H1 (cell line): ENCODE measurements around the gene WDR27. TPM values are rescaled to one million over a fixed set of nuclear protein-coding genes. Genes with fewer than 3 reads are reported as not detected.

ENCODE experiments used
- CTCF ChIA-PET: fragments of 300-600 bp; sonication (Branson Sonifier 250); formaldehyde crosslinking; loops from one replicate; lab custom pipeline; 2021; ENCODE audit not compliant: partially characterized antibody; lab: Charles Lee
- POLR2A ChIA-PET: fragments of 300-600 bp; sonication (Branson Sonifier 250); formaldehyde crosslinking; loops from one replicate; lab custom pipeline; 2021; ENCODE audit warnings: inconsistent platforms; ENCODE audit not compliant: partially characterized antibody; lab: Charles Lee
- DNase-seq, 2 experiments: peaks; one replicate each; pipeline versions ENCODE4 v3.0.0 to v3.0.0-alpha.2; 2010 to 2022; ENCODE audit warnings: low spot score in 2 of 2, low read depth in 1 of 2, mixed read lengths in 1 of 2
- FAIRE-seq: peaks from 2 replicates; lab custom pipeline; 2011; peaks lifted over from hg19 to GRCh38; lab: Jason Lieb, UNC
- H2AFZ ChIP-seq: 2 replicates; pipeline ENCODE4 v1.8.1; 2012; ENCODE audit warnings: low read length, inconsistent platforms
- H2AK5ac ChIP-seq: 2 replicates; pipeline ENCODE4 v1.6.1; 2013; ENCODE audit warnings: low read depth, low read length
- H2BK120ac ChIP-seq: replicated peaks from 2 replicates; pipeline ENCODE3; 2013; ENCODE audit warnings: low read depth, low read length, inconsistent platforms
- H2BK12ac ChIP-seq: 2 replicates; pipeline ENCODE4 v1.6.1; 2013; ENCODE audit warnings: low read depth, low read length
- H2BK15ac ChIP-seq: 2 replicates; pipeline ENCODE4 v1.6.1; 2013; ENCODE audit warnings: low read length
- H2BK20ac ChIP-seq: 2 replicates; pipeline ENCODE4 v1.6.1; 2013; ENCODE audit warnings: low read length
- H2BK5ac ChIP-seq: 2 replicates; pipeline ENCODE4 v1.6.1; 2013; ENCODE audit warnings: low read depth, low read length
- H3K14ac ChIP-seq: 2 replicates; pipeline ENCODE4 v1.6.1; 2013; ENCODE audit warnings: inconsistent platforms; ENCODE audit not compliant: insufficient read length
- H3K18ac ChIP-seq: 2 replicates; pipeline ENCODE4 v1.6.1; 2013; ENCODE audit warnings: low read length; ENCODE audit errors: extremely low read depth
- H3K23ac ChIP-seq: 2 replicates; pipeline ENCODE4 v1.6.1; 2013; ENCODE audit warnings: inconsistent platforms; ENCODE audit not compliant: insufficient read length
- H3K23me2 ChIP-seq: 2 replicates; pipeline ENCODE4 v1.6.1; 2013; ENCODE audit warnings: low read depth, low read length
- H3K27ac ChIP-seq: 2 replicates; pipeline ENCODE4 v1.6.1; 2011; ENCODE audit warnings: low read depth, low read length, inconsistent platforms
- H3K27me3 ChIP-seq, 4 experiments: replicated peaks in 1 of 4; 1 replicate in 1 of 4; 2 replicates in 3 of 4; pipeline versions ENCODE4 v1.6.1 to v1.8.1; 2011 to 2013; ENCODE audit warnings: low read length in 3 of 4, mild to moderate bottlenecking in 3 of 4, inconsistent platforms in 2 of 4, mixed read lengths in 2 of 4, moderate library complexity in 1 of 4; ENCODE audit not compliant: control insufficient read depth in 3 of 4, insufficient read depth in 3 of 4; ENCODE audit errors: extremely low read depth in 1 of 4
- H3K36me3 ChIP-seq, 4 experiments: 2 replicates each; pipeline versions ENCODE4 v1.6.1 to v1.8.1; 2011 to 2013; ENCODE audit warnings: mild to moderate bottlenecking in 4 of 4, low read length in 3 of 4, moderate library complexity in 2 of 4, control low read depth in 1 of 4, inconsistent platforms in 1 of 4; ENCODE audit not compliant: insufficient read depth in 4 of 4, control insufficient read depth in 2 of 4
- H3K4ac ChIP-seq: replicated peaks from 2 replicates; pipeline ENCODE3; 2013; ENCODE audit warnings: low read length, low read depth, mixed read lengths, inconsistent platforms; ENCODE audit not compliant: insufficient read length
- H3K4me1 ChIP-seq, 4 experiments: replicated peaks in 1 of 4; 1 replicate in 1 of 4; 2 replicates in 3 of 4; pipeline versions ENCODE4 v1.6.1 to v1.8.1; 2011 to 2013; ENCODE audit warnings: low read length in 3 of 4, inconsistent platforms in 2 of 4, mixed read lengths in 1 of 4; ENCODE audit not compliant: insufficient read depth in 4 of 4, control insufficient read depth in 3 of 4
- H3K4me2 ChIP-seq, 2 experiments: 2 replicates each; pipeline versions ENCODE4 v1.6.1 to v1.8.1; 2011 to 2013; ENCODE audit warnings: low read depth in 2 of 2, low read length in 2 of 2, control low read depth in 1 of 2, inconsistent platforms in 1 of 2, mild to moderate bottlenecking in 1 of 2; ENCODE audit not compliant: insufficient read depth in 1 of 2
- H3K4me3 ChIP-seq, 4 experiments: fragments of 200-600, 300-600 bp in 1 of 4; sonication (generic), shearing (Covaris generic), sonication (Bioruptor Twin) in 1 of 4; 2 replicates each; pipeline versions ENCODE4 v1.5.1 to v1.8.1; 2011 to 2016; ENCODE audit warnings: low read length in 4 of 4, low read depth in 3 of 4, control low read depth in 2 of 4, inconsistent platforms in 2 of 4, mild to moderate bottlenecking in 2 of 4, mixed read lengths in 1 of 4, moderate library complexity in 1 of 4; ENCODE audit not compliant: insufficient read depth in 2 of 4; ENCODE audit errors: extremely low read depth in 1 of 4
- H3K56ac ChIP-seq: replicated peaks from 2 replicates; pipeline ENCODE3; 2013; ENCODE audit warnings: low read depth, mild to moderate bottlenecking, mixed read lengths, low read length, inconsistent platforms; ENCODE audit not compliant: insufficient read length
- H3K79me1 ChIP-seq: 2 replicates; pipeline ENCODE4 v1.6.1; 2013; ENCODE audit warnings: low read depth, low read length, control low read depth
- H3K79me2 ChIP-seq, 2 experiments: 2 replicates each; pipeline versions ENCODE4 v1.6.1 to v1.8.1; 2012 to 2013; ENCODE audit warnings: low read length in 2 of 2, mild to moderate bottlenecking in 2 of 2, inconsistent platforms in 1 of 2; ENCODE audit not compliant: insufficient read depth in 2 of 2, control insufficient read depth in 1 of 2
- H3K9ac ChIP-seq, 4 experiments: replicated peaks in 1 of 4; 1 replicate in 1 of 4; 2 replicates in 3 of 4; pipeline versions ENCODE4 v1.6.1 to v1.8.1; 2011 to 2013; ENCODE audit warnings: low read depth in 3 of 4, low read length in 3 of 4, control low read depth in 2 of 4, mild to moderate bottlenecking in 2 of 4, moderate library complexity in 2 of 4, inconsistent platforms in 1 of 4; ENCODE audit errors: extremely low read depth in 1 of 4
- H3K9me3 ChIP-seq, 2 experiments: 2 replicates each; pipeline versions ENCODE4 v1.6.1 to v1.8.1; 2012 to 2013; ENCODE audit warnings: mild to moderate bottlenecking in 2 of 2, moderate library complexity in 2 of 2, control low read depth in 1 of 2, inconsistent platforms in 1 of 2, low read depth in 1 of 2, low read length in 1 of 2, mixed read lengths in 1 of 2; ENCODE audit not compliant: insufficient read depth in 2 of 2
- H4K20me1 ChIP-seq, 2 experiments: replicated peaks in 1 of 2; 2 replicates each; pipeline versions ENCODE3 to v1.8.1; 2011 to 2013; ENCODE audit warnings: inconsistent platforms in 2 of 2, low read length in 2 of 2, mild to moderate bottlenecking in 1 of 2; ENCODE audit not compliant: insufficient read depth in 2 of 2, control insufficient read depth in 1 of 2
- H4K5ac ChIP-seq: 2 replicates; pipeline ENCODE4 v1.6.1; 2013; ENCODE audit warnings: low read length, low read depth, mixed read lengths, inconsistent platforms; ENCODE audit not compliant: insufficient read length
- H4K8ac ChIP-seq: 2 replicates; pipeline ENCODE4 v1.8.0; 2013; ENCODE audit warnings: mild to moderate bottlenecking, moderate library complexity, low read length, inconsistent platforms; ENCODE audit not compliant: insufficient read depth; ENCODE audit errors: extremely low read depth
- H4K91ac ChIP-seq: replicated peaks from 2 replicates; pipeline ENCODE3; 2013; ENCODE audit warnings: low read length, mixed read lengths, inconsistent platforms; ENCODE audit not compliant: insufficient read length
- CHD2 ChIP-seq: IDR thresholded peaks from 2 replicates; pipeline ENCODE4 v1.6.1; 2012; ENCODE audit warnings: low read length, improper control_type of control experiment
- CTCF ChIP-seq, 3 experiments: IDR thresholded peaks; 1 replicate in 2 of 3; 2 replicates in 1 of 3; pipeline versions ENCODE4 v1.5.1 to v1.6.1; 2011; ENCODE audit warnings: low read length in 3 of 3, mild to moderate bottlenecking in 3 of 3, inconsistent platforms in 2 of 3, low read depth in 1 of 3, moderate library complexity in 1 of 3; ENCODE audit not compliant: insufficient read depth in 1 of 3; ENCODE audit errors: control extremely low read depth in 1 of 3
- HDAC2 ChIP-seq, 2 experiments: fragments of 300-600 bp in 1 of 2; sonication (generic) in 1 of 2; IDR thresholded peaks; 2 replicates each; pipeline ENCODE4 v1.6.1; 2011 to 2012; ENCODE audit warnings: low read depth in 2 of 2, low read length in 2 of 2, mild to moderate bottlenecking in 2 of 2, moderate library complexity in 2 of 2, borderline replicate concordance in 1 of 2, inconsistent platforms in 1 of 2
- HDAC6 ChIP-seq: IDR thresholded peaks from one replicate; pipeline ENCODE4 v1.7.1; 2012; ENCODE audit warnings: low read depth, mild to moderate bottlenecking, inconsistent platforms, low read length, moderate library complexity
- JUN ChIP-seq: IDR thresholded peaks from 2 replicates; pipeline ENCODE4 v1.6.1; 2011; ENCODE audit warnings: low read depth, mild to moderate bottlenecking, improper control_type of control experiment, low read length
- POU5F1 ChIP-seq: IDR thresholded peaks from 2 replicates; pipeline ENCODE4 v1.6.1; 2011; ENCODE audit warnings: low read depth, mild to moderate bottlenecking, low read length, moderate library complexity
- RBBP5 ChIP-seq: IDR thresholded peaks from 2 replicates; pipeline ENCODE4 v1.7.1; 2012; ENCODE audit warnings: low read depth, mild to moderate bottlenecking, inconsistent platforms, low read length, moderate library complexity, borderline replicate concordance
- SIN3A ChIP-seq, 2 experiments: IDR thresholded peaks in 1 of 2; conservative IDR thresholded peaks in 1 of 2; 2 replicates each; pipeline ENCODE4 v1.6.1; 2011 to 2012; ENCODE audit warnings: low read length in 2 of 2, improper control_type of control experiment in 1 of 2, low read depth in 1 of 2, mild to moderate bottlenecking in 1 of 2
- SP2 ChIP-seq: IDR thresholded peaks from 2 replicates; pipeline ENCODE4 v1.6.1; 2012; ENCODE audit warnings: mild to moderate bottlenecking, low read length, inconsistent platforms
- WGBS, 2 experiments: shearing (Covaris generic) in 1 of 2; methylation state at CpG; one replicate each; pipeline versions ENCODE4 v1.1.6 to v1.1.7; 2013 to 2015; ENCODE audit warnings: low lambda C conversion rate in 2 of 2, mixed read lengths in 2 of 2, inconsistent platforms in 1 of 2, low coverage in 1 of 2, missing lambda C conversion rate in 1 of 2; ENCODE audit not compliant: insufficient replicate concordance in 2 of 2, insufficient coverage in 1 of 2, insufficient read length in 1 of 2; ENCODE audit errors: extremely low coverage in 1 of 2, missing lambda C conversion rate in 1 of 2; 5-methylcytosine and 5-hydroxymethylcytosine counted together
- polyA plus RNA-seq, 7 experiments: library from polyadenylated mRNA; depleted of rRNA in 3 of 7; stranded (reverse) in 5 of 7; unstranded in 2 of 7; fragments of >200 nt in 5 of 7; fragments of 200-250 nt in 2 of 7; gene quantifications; 1 replicate in 5 of 7; 2 replicates in 1 of 7; 4 replicates in 1 of 7; pipeline versions ENCODE4 v1.2.1 to v1.2.3, GENCODE V29; 2011 to 2013; ENCODE audit warnings: missing spikeins in 2 of 7, mixed read lengths in 2 of 7
- total RNA-seq: library from RNA; stranded (reverse); fragmentation: NEBNext Ultra II Directional; extraction: Animal tissue kit (Norgen Biotek cat#: 25700); gene quantifications from 2 replicates; pipeline ENCODE4 v1.2.1, GENCODE V29; 2021

WDR27 gene
- total and polyA plus RNA-seq, 2 of the 8 experiments (the other 6 are each of a cell fraction or from before 2014, with no cell fraction given): 53.6 to 68.6 TPM

- Histone ChIP-seq H2BK120ac (no peak overlapping the region), H2BK15ac (no peak overlapping the region), H3K4me2 (no peak overlapping the region), H3K27me3 (no peaks in the 10 kb centered on the region), H2BK20ac (no peak overlapping the region), H3K4me1 (peaks cover 0 to 4% (median 1%) of the 10 kb centered on the region in 4 experiments; a peak in 1 of 7 replicates), H3K79me1 (no peaks in the 10 kb centered on the region), H3K14ac (no peak overlapping the region), H2AFZ (no peak overlapping the region), H4K8ac (no peak overlapping the region), H3K9me3 (no peaks in the 10 kb centered on the region; a peak in 1 of 4 replicates), H3K23me2 (no peaks in the 10 kb centered on the region), H3K56ac (no peak overlapping the region), H3K36me3 (no peaks in the 10 kb centered on the region), H3K18ac (no peak overlapping the region), H3K4me3 (no peak overlapping the region), H2BK12ac (no peak overlapping the region), H3K27ac (no peak overlapping the region), H3K4ac (no peak overlapping the region), H3K23ac (no peak overlapping the region), H2AK5ac (no peak overlapping the region), H4K91ac (no peak overlapping the region), H2BK5ac (no peak overlapping the region), H4K5ac (no peak overlapping the region), H3K79me2 (no peaks in the 10 kb centered on the region), H3K9ac (no peak overlapping the region), H4K20me1 (no peaks in the 10 kb centered on the region)
- DNase-seq: no peak
- ChIA-PET POLR2A (no interaction called here), CTCF (interaction anchor here (0.9 kb wide), 1 partner anchor 80 kb away, joined by 3 read pairs; no protein-coding TSS in a partner anchor)
- no peak for TF ChIP-seq HDAC6
- TF ChIP-seq RBBP5: no peak
- no peak for TF ChIP-seq CHD2
- no peak for TF ChIP-seq POU5F1
- TF ChIP-seq JUN: no peak
- no peak for TF ChIP-seq SP2
- no peak for TF ChIP-seq HDAC2 (IDR thresholded peaks at IDR 0.05; ENCODE audit: borderline replicate concordance in 1 of 2, low read depth in 2 of 2, low read length in 2 of 2)
- no peak for TF ChIP-seq SIN3A (conservative IDR thresholded peaks at IDR 0.05 in 1 of 2, IDR thresholded peaks at IDR 0.05 in 1 of 2; ENCODE audit: low read depth in 1 of 2, low read length in 2 of 2)
- no peak for TF ChIP-seq CTCF (IDR thresholded peaks at IDR 0.05; ENCODE audit: control extremely low read depth in 1 of 3, insufficient read depth in 1 of 3, low read depth in 1 of 3, low read length in 3 of 3)
- WGBS, 2 experiments: 92% methylated on average over 5 of the region's 5 CpGs; no CpG with 5 or more reads in 1 of the 2 experiments
- FAIRE-seq: no peak
Observed at GRCh38 chr6:169441292-169441691, 260.5 kb downstream of the WDR27 start.
